ENCODE data around the gene CYB561A3.
"Not testable (repeated sequence)": the region's sequence is repeated elsewhere in the genome, so short reads cannot be mapped to it uniquely, and the experiment has no call there.

The CYB561A3 gene

GRCh38 chr11:61361741-61362541 lies at the start of gene CYB561A3, which contains the start of gene TMEM138:
CYB561A3 (minus strand) TSS chr11:61361882; CDS start chr11:61356713, 5,169 bp downstream.
TMEM138 (plus strand) TSS chr11:61362374; CDS start chr11:61364391, 2,017 bp downstream.
- DNase-seq = peak; percentile 91 to 94

- no peak for DNase-seq
Observed at GRCh38 chr11:61406991-61407728, 45.5 kb upstream of the CYB561A3 start.

- DNase-seq = no peak
Observed at GRCh38 chr11:61406067-61406466, 44.4 kb upstream of the CYB561A3 start.

- no peak for DNase-seq
Observed at GRCh38 chr11:61404641-61405040, 43.0 kb upstream of the CYB561A3 start.

- DNase-seq = no peak
Observed at GRCh38 chr11:61404103-61404502, 42.4 kb upstream of the CYB561A3 start.

- DNase-seq = no peak
Observed at GRCh38 chr11:61403658-61404057, 42.0 kb upstream of the CYB561A3 start.

- DNase-seq = no peak
Observed at GRCh38 chr11:61401573-61401972, 39.9 kb upstream of the CYB561A3 start.

- no peak for DNase-seq
Observed at GRCh38 chr11:61401173-61401572, 39.5 kb upstream of the CYB561A3 start.

- DNase-seq = no peak
Observed at GRCh38 chr11:61392981-61393595, 31.4 kb upstream of the CYB561A3 start.

GRCh38 chr11:61390161-61390560 lies 28.5 kb upstream of the CYB561A3 start:
- no peak for DNase-seq

GRCh38 chr11:61384271-61385242 lies 22.9 kb upstream of the CYB561A3 start:
- peak; percentile 20 to 69 for DNase-seq

GRCh38 chr11:61383859-61384258 lies 22.2 kb upstream of the CYB561A3 start:
- not testable (repeated sequence) for DNase-seq

GRCh38 chr11:61380884-61381283 lies 19.2 kb upstream of the CYB561A3 start:
- no peak for DNase-seq

GRCh38 chr11:61378713-61379313 lies 17.1 kb upstream of the CYB561A3 start:
- DNase-seq = no peak

GRCh38 chr11:61377461-61378160 lies 15.9 kb upstream of the CYB561A3 start:
- DNase-seq = no peak

GRCh38 chr11:61375761-61376108 lies 14.1 kb upstream of the CYB561A3 start:
- no peak for DNase-seq

GRCh38 chr11:61372659-61373420 lies 11.2 kb upstream of the CYB561A3 start:
- DNase-seq = no peak

GRCh38 chr11:61370349-61371005 lies 8.8 kb upstream of the CYB561A3 start:
- no peak for DNase-seq

- no peak for DNase-seq
Observed at GRCh38 chr11:61369372-61370348, 8.0 kb upstream of the CYB561A3 start.

All from NCI-H2081 (cell line).